HEK293 (cell line): Measurements from ENCODE around the gene CHRD.

Experiments used
- CTCF ChIA-PET: fragments of 350-600 bp; formaldehyde crosslinking; extraction: SDS; loops from one replicate; lab custom pipeline; 2021; ENCODE audit warnings: antibody characterized with exemption; lab: Yijun Ruan, JAX
- POLR2A ChIA-PET: fragments of 300-600 bp; formaldehyde crosslinking; extraction: SDS; loops from one replicate; lab custom pipeline; 2020; ENCODE audit warnings: antibody characterized with exemption, inconsistent platforms; lab: Yijun Ruan, JAX
- H3K27ac ChIP-seq: fragments of 200-500 bp; sonication (Bioruptor generic); 2 replicates; pipeline ENCODE4 v1.5.1; 2014; ENCODE audit warnings: low read depth, low read length, control low read depth, inconsistent platforms; ENCODE audit errors: extremely low read depth
- H3K36me3 ChIP-seq, 2 experiments: fragments of 200-500 bp in 1 of 2; sonication (Bioruptor generic) in 1 of 2; 1 replicate in 1 of 2; 2 replicates in 1 of 2; pipeline ENCODE4 v1.5.1; 2014 to 2017; ENCODE audit warnings: inconsistent platforms in 2 of 2, low read length in 2 of 2; ENCODE audit not compliant: control insufficient read depth in 2 of 2, insufficient read depth in 1 of 2
- H3K4me1 ChIP-seq: fragments of 200-500 bp; sonication (Bioruptor generic); 2 replicates; pipeline ENCODE4 v1.5.1; 2014; ENCODE audit warnings: mild to moderate bottlenecking, low read length, inconsistent platforms; ENCODE audit not compliant: control insufficient read depth, insufficient read depth
- H3K4me3 ChIP-seq: 2 replicates; pipeline ENCODE4 v1.5.1; 2011; ENCODE audit warnings: low read depth, mild to moderate bottlenecking, control low read depth, low read length, moderate library complexity
- H3K9me3 ChIP-seq: fragments of 200-500 bp; sonication (Bioruptor generic); 2 replicates; pipeline ENCODE4 v1.5.1; 2014; ENCODE audit warnings: low read depth, low read length, inconsistent platforms; ENCODE audit not compliant: control insufficient read depth, insufficient read depth
- EGR2 ChIP-seq: fragments of 450-650 bp; formaldehyde crosslinking; IDR thresholded peaks from 2 replicates; pipeline ENCODE4 v1.5.1; 2016; ENCODE audit warnings: low read depth, missing biosample characterization, missing genetic modification characterization
- HOXC10 ChIP-seq: sonication (generic); formaldehyde crosslinking; IDR thresholded peaks from 2 replicates; pipeline ENCODE4 v1.8.1; 2023; ENCODE audit warnings: mild to moderate bottlenecking, missing genetic modification reagents
- OSR2 ChIP-seq: fragments of 450-650 bp; formaldehyde crosslinking; IDR thresholded peaks from 2 replicates; pipeline ENCODE4 v1.5.1; 2016; ENCODE audit warnings: missing biosample characterization, missing genetic modification characterization
- SETDB1 ChIP-seq: IDR thresholded peaks from one replicate; pipeline ENCODE4 v1.6.1; 2017; ENCODE audit warnings: mild to moderate bottlenecking, low read length, moderate library complexity, mixed read lengths; ENCODE audit not compliant: insufficient read length
- SP2 ChIP-seq: fragments of 450-650 bp; formaldehyde crosslinking; IDR thresholded peaks from 2 replicates; pipeline ENCODE4 v1.5.1; 2016; ENCODE audit warnings: missing biosample characterization, missing genetic modification characterization
- SP7 ChIP-seq: fragments of 450-650 bp; formaldehyde crosslinking; IDR thresholded peaks from 2 replicates; pipeline ENCODE4 v1.5.1; 2016; ENCODE audit warnings: missing biosample characterization, missing genetic modification characterization
- WT1 ChIP-seq: fragments of 450-650 bp; formaldehyde crosslinking; IDR thresholded peaks from 2 replicates; pipeline ENCODE4 v1.5.1; 2016; ENCODE audit warnings: missing biosample characterization, missing genetic modification characterization
- ZBTB10 ChIP-seq: fragments of 450-650 bp; formaldehyde crosslinking; IDR thresholded peaks from 2 replicates; pipeline ENCODE4 v1.5.1; 2016; ENCODE audit warnings: missing biosample characterization, missing genetic modification characterization
- ZBTB17 ChIP-seq: fragments of 450-650 bp; formaldehyde crosslinking; IDR thresholded peaks from 2 replicates; pipeline ENCODE4 v1.5.1; 2016; ENCODE audit warnings: missing biosample characterization, missing genetic modification characterization
- ZBTB21 ChIP-seq: fragments of 450-650 bp; formaldehyde crosslinking; IDR thresholded peaks from 2 replicates; pipeline ENCODE4 v1.5.1; 2017; ENCODE audit warnings: missing biosample characterization, missing genetic modification characterization
- ZFHX2 ChIP-seq: fragments of 450-650 bp; formaldehyde crosslinking; conservative IDR thresholded peaks from 2 replicates; pipeline ENCODE4 v1.5.1; 2016; ENCODE audit warnings: missing biosample characterization, missing genetic modification characterization
- ZNF10 ChIP-seq: fragments of 450-650 bp; formaldehyde crosslinking; IDR thresholded peaks from 2 replicates; pipeline ENCODE4 v1.5.1; 2017; ENCODE audit warnings: missing biosample characterization, missing genetic modification characterization
- ZNF366 ChIP-seq: fragments of 450-650 bp; formaldehyde crosslinking; conservative IDR thresholded peaks from 2 replicates; pipeline ENCODE4 v1.5.1; 2016; ENCODE audit warnings: missing biosample characterization, missing genetic modification characterization
- ZNF398 ChIP-seq: fragments of 450-650 bp; formaldehyde crosslinking; IDR thresholded peaks from 2 replicates; pipeline ENCODE4 v1.5.1; 2017; ENCODE audit warnings: missing biosample characterization, missing genetic modification characterization
- ZNF426 ChIP-seq: fragments of 450-650 bp; formaldehyde crosslinking; IDR thresholded peaks from 2 replicates; pipeline ENCODE4 v1.5.1; 2017; ENCODE audit warnings: missing biosample characterization, missing genetic modification characterization, mild to moderate bottlenecking, inconsistent platforms, moderate library complexity
- ZNF544 ChIP-seq: fragments of 450-650 bp; formaldehyde crosslinking; IDR thresholded peaks from 2 replicates; pipeline ENCODE4 v1.5.0; 2017; ENCODE audit warnings: missing biosample characterization, missing genetic modification characterization
- ZNF596 ChIP-seq: fragments of 450-650 bp; IDR thresholded peaks from 2 replicates; pipeline ENCODE4 v1.5.0; 2018; ENCODE audit warnings: missing biosample characterization, mild to moderate bottlenecking, missing genetic modification characterization, moderate library complexity
- ZNF610 ChIP-seq: fragments of 450-650 bp; formaldehyde crosslinking; IDR thresholded peaks from 2 replicates; pipeline ENCODE4 v1.5.1; 2016; ENCODE audit warnings: missing biosample characterization, missing genetic modification characterization, borderline replicate concordance
- ZNF776 ChIP-seq: fragments of 450-650 bp; formaldehyde crosslinking; IDR thresholded peaks from 2 replicates; pipeline ENCODE4 v1.5.0; 2017; ENCODE audit warnings: missing biosample characterization, missing genetic modification characterization, borderline replicate concordance
- ZNF791 ChIP-seq: fragments of 450-650 bp; formaldehyde crosslinking; IDR thresholded peaks from 2 replicates; pipeline ENCODE4 v1.5.1; 2016; ENCODE audit warnings: missing biosample characterization, missing genetic modification characterization
- ZNF837 ChIP-seq: fragments of 450-650 bp; formaldehyde crosslinking; IDR thresholded peaks from 2 replicates; pipeline ENCODE4 v1.5.1; 2016; ENCODE audit warnings: missing biosample characterization, missing genetic modification characterization

Gene CHRD

GRCh38 chr3:184377882-184378445 is 1.9 kb upstream of the CHRD start, which contains the start of gene THPO (continued):
- TF ChIP-seq ZBTB10 (tag by site-specific recombination) (no peak), ZNF596 (no peak), ZBTB21 (tag by site-specific recombination) (no peak), HOXC10 (CRISPR knock-in tag) (no peak), SP7 (no peak), SP2 (peak; percentile 58), ZNF398 (tag by site-specific recombination) (no peak), ZNF837 (no peak), ZNF544 (tag by site-specific recombination) (no peak), ZNF776 (tag by site-specific recombination) (no peak), OSR2 (tag by site-specific recombination) (no peak), ZNF610 (no peak)
- TF ChIP-seq, all 188 proteins: peak for 4

GRCh38 chr3:184378651-184379357 is 1.1 kb upstream of the CHRD start:
- POLR2A ChIA-PET = no interaction called here
- TF ChIP-seq ZNF10 (tag by site-specific recombination) (no peak), ZNF426 (tag by site-specific recombination) (no peak), ZFHX2 (tag by site-specific recombination) (peak; percentile 94), SETDB1 (no peak), EGR2 (tag by site-specific recombination) (peak; percentile 83), ZBTB17 (tag by site-specific recombination) (peak; percentile 56), ZNF791 (tag by site-specific recombination) (no peak), WT1 (tag by site-specific recombination) (peak; percentile 69), ZNF366 (tag by site-specific recombination) (0 out of 2 replicates have a peak, but pooled peaks have one; percentile 20)
- CTCF ChIA-PET = no interaction called here
- H3K4me3 ChIP-seq = no peak overlapping the region
- no peaks in the 10 kb centered on the region for H3K4me1 ChIP-seq
- H3K27ac ChIP-seq = no peak overlapping the region
- peaks cover 0 to 10% of the 10 kb centered on the region in 2 experiments; a peak in 1 of 3 replicates for H3K36me3 ChIP-seq
- no peaks in the 10 kb centered on the region for H3K9me3 ChIP-seq
